G401.6 (cell line): Measurements from ENCODE around the gene EDDM13.
"Not testable (repeated sequence)": the region's sequence is repeated elsewhere in the genome, so short reads cannot be mapped to it uniquely, and the experiment has no call there.

Source experiments
- FAIRE-seq: peaks from 2 replicates; lab custom pipeline; 2012; peaks lifted over from hg19 to GRCh38; lab: Jason Lieb, UNC

The EDDM13 gene

GRCh38 chr19:56295531-56296455 lies 23.2 kb downstream of the EDDM13 start:
- FAIRE-seq: no peak

- FAIRE-seq: no peak
These were observed 24.5 kb downstream of the EDDM13 start for GRCh38 chr19:56297010-56297409.

GRCh38 chr19:56299688-56300087 lies 27.1 kb downstream of the EDDM13 start:
- no peak for FAIRE-seq

DNA sequence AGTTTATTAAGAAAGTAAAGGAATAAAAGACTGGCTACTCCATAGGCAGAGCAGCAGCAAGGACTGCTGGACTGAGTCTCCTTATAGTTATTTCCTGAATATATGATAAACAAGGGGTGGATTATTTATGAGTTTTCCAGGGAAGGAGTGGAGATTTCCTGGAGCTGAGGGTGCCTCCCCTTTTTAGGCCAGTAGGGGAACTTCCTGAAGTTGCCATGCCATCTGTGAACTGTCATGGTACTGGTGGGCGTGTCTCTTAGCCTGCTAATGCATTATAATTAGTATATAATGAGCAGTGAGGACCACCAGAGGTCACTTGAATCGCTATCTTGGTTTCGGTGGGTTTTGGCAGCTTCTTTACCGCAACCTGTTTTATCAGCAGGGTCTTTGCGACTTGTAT lies 28.6 kb downstream of the EDDM13 start:
- no peak for FAIRE-seq

DNA sequence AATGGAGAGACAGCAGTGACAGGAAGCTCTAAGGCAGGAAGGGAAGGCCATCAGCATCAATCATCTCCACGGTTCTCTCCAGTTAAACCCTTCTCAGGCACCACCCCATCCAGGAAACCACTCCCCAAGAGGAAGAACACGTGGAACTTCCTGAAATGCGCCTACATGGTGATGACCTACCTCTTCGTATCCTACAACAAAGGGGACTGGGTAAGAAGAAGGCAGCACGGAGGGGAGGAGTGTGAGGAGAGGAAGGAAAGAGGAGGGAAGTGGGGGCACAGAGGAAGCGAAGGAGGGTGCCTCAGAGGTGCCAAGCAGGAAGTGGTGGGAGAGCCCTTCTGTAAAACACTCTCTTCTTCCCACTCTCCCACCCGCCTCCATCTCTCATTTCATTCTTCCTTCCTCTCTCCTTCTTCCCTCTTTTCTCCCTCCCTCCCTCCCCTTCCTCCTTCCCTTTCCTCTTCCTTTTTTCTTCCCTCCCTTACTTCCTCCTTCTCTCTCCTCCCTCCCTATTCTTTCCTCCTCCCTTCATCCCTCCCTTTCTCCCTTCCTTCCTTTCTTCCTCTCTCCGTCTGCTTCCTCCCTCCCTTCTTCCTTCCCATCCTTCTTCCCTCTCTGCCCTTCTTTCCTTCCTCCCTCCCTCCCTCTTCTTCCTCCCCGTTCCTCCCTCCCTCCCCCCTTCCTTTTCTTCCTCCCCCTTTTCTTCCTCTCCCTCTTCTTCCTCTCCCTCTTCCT lies 29.5 kb downstream of the EDDM13 start:
- no peak for FAIRE-seq

DNA sequence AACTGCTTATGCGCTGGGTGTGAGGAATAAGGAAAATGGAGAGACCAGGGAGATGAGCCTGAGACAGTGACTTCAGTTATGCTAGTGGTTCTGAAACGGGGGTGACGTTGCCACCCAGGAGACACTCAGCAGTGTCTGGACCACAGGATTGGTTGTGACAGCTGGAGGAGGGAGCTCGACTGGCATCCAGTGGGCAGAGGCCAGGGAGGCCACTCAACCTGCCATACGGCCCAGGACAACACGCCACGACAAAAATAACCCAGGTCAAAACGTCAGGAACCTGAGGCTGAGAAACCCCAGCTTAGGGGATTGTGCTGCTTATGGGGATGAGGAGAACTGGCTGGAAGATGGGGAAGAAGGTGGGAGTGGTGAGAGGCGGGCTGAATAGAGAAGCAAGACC lies 31.7 kb downstream of the EDDM13 start:
- FAIRE-seq: no peak

DNA sequence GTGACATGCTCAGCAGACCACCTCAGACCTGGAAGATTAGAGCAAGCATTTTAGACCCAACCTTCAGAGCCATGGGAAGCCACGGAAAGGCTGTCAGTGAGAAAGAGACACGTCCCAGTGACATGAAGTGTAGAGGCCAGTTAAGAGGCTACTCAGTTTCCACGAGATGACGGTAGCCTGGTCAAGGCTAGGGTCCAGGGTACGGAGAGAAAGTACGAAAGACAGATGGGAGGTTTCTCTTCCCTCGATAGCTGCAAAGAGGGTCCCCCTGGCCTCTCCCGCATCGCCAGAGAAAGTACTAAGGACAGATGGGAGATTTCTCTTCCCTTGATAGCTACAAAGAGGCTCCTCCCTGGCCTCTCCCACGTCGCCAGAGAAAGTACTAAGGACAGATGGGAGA lies 33.5 kb downstream of the EDDM13 start:
- FAIRE-seq: no peak

DNA sequence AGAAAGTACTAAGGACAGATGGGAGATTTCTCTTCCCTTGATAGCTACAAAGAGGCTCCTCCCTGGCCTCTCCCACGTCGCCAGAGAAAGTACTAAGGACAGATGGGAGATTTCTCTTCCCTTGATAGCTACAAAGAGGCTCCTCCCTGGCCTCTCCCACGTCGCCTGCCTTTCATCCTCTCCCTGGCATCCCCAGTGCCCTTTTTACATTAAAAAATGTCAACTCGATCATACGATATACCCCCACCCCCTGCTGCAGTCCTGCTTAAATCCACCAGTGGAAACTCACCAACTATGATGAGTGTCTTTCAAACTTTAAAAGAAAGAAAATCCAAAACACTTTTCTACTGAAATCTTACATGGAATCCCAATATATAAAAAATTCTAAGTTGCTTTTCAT lies 34.5 kb downstream of the EDDM13 start:
- not testable (repeated sequence) for FAIRE-seq

DNA sequence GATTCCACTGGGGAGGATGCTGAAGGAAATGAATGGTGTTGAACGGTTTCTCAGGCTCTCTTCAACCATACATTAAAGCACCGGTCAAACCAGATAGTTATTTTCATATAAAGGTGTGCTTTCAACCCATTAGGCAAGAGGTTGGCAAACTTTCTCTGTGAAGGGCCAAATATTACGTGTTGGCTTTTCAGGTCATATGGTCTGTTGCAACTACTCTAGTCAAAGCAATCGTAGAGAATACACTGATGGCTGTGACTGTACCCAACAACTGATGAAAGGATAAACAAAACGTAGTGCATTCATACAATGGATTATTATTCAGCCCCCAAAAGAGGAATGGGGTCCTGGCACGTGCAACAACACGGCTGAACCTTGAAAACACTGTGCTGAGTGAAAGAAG lies 36.2 kb downstream of the EDDM13 start:
- FAIRE-seq: no peak

DNA sequence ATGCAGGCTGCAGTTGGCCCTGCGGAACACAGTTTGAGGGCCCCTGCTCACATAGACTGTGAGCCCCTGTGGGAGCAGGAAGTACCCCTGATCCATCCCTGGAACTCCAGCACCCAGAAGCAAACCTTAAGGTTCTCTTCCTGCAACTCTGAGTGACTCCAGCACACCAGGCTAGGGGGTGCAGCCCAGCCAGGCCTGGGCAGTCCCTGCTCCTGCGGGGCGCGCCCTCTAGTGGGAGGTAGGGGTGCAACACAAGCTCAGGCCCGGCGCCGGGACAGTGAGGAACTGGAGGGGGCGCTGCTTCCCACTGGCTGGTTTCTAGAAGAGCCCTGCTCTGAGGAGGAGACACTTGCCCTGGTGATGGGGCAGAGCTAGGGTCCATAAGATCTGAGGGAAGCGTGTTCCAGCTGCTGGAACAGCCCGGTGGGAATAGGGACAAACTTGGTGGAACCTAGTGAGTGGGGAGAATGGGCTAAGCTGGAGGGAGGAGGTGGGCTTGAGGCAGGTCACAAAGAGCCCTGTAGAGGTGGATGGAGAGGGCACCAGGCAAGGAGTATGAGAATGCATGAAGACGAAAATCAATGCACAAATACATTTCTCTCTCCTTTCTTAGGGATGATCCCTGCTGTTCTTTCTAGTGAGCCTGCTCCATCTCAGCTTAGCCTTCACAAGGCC lies 37.1 kb downstream of the EDDM13 start:
- FAIRE-seq: no peak

GRCh38 chr19:56310462-56310861 lies 37.9 kb downstream of the EDDM13 start:
- FAIRE-seq: no peak

GRCh38 chr19:56312342-56312741 lies 39.8 kb downstream of the EDDM13 start:
- FAIRE-seq: no peak

DNA sequence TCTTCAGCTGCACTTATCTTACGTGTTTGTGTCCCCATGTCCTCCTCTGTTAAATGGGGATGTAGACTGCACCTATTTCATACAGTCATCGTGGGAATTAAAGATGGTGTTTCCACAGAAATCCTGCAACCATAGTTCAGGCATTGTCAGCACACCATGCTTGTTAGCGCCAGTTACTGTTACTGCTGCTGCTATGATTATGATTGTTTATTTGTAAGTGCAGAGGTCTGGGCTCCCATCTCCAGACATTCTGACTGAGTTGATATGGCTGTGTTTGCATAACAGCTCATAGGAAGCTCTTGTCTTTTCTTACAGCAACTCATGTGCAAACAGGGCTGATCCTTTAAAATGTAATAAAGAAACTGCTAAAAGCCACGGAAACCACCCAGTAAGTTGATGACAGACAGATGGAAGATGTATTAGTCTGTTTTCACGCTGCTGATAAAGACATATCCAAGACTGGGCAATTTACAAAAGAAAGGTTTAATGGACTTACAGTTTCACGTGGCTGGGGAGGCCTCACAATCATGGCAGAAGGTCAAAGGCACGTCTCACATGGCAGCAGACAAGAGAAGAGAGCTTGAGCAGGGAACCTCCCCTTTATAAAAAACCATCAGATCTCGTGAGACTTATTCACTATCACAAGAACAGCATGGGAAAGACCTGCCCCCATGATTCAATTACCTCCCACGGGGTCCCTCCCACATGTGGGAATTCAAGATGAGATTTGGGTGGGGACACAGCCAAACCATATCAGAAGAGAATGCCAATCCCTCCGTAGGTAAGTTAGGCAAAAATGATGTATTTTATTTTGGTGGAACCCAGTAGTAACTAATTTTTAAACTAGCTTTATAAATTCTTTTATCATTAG lies 40.5 kb downstream of the EDDM13 start:
- FAIRE-seq: no peak

DNA sequence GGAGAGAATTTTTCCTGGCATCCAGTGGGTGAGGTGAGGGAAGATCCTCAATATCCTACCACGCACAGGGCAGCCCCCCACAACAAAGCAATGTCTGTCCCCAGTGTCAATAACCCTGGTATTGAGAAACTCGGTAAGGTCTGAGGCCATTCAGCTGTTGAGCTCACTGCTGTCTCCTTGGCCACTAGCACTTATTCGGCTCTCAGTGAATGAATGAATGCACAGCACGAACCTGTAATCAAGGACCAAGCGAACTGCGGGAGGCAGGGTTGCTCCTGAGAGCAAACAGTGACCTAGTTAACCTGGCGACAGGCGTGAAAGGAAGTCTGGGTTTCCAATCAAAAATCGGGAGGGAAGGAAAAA lies 41.5 kb downstream of the EDDM13 start:
- no peak for FAIRE-seq

GRCh38 chr19:56314381-56315076 lies 42.0 kb downstream of the EDDM13 start, which contains the start of gene ZSCAN5A:
Gene ZSCAN5A, minus strand, starts transcription at chr19:56314839. Its CDS starts 89,793 bp downstream, at chr19:56225046.
- peak; percentile 37 for FAIRE-seq

DNA sequence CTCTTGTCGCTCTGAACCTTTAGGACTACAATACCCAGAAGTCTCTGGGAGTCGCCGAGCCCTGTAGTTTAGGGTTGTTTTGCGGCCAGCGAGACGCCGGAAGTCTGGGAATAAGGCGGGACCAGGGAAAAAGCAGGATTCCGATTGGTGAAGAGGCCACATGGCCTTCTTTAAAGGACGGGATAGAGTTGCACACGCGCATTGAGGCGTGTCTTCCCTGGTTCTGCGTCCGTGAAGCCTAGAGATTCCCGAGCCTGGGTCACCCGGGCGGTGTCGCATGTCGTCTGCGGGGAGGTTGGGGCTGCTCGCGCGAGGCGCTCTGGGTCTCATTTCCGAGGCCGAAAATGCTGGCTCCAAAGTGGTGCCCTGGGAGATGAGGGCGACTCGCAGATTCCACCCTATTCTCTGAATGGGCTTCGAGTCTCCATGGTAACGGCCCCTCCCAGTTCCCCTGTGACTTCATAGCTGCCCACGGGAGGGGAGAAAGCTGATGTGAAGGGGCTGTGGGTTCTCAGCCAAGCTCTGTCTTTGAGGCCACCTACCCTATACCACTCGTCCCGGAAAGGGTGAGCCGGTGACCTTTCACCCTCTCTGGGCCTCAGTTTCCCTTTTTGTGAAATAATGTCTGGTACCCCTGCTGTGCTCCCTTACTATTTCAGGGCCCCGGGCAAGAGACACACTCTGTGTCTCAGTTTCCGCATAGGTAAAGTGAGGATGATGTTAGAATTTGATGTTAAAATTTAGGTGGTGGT lies 42.7 kb downstream of the EDDM13 start:
- FAIRE-seq: peak; percentile 97

GRCh38 chr19:56316728-56317127 lies 44.2 kb downstream of the EDDM13 start:
- FAIRE-seq: no peak

- no peak for FAIRE-seq
These were observed 45.2 kb downstream of the EDDM13 start for GRCh38 chr19:56317749-56318148.

DNA sequence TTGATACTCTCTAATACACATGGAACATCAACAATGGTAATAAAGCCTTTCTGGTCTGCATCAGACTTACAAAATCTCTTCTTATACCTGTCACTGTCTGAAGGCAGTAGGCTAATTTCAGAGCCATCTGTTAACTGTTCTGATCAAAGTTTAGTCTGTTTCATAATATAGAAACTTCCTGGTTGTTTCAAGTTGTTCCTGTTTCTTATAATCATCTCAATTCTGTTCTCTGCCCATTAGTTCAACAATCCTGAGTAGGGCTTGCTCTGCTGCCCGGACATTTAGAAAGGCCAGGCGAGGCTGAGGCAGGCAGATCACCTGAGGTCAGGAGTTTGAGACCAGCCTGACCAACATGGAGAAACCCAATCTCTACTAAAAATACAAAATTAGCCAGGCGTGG lies 47.4 kb downstream of the EDDM13 start:
- FAIRE-seq: no peak

- FAIRE-seq: no peak
These were observed 48.9 kb downstream of the EDDM13 start for GRCh38 chr19:56321254-56321988.
